Measurements from ENCODE around the gene POLR3A. TPM values are rescaled to one million over a fixed set of nuclear protein-coding genes. Genes with fewer than 3 reads are reported as not detected.

Gene POLR3A
- total RNA-seq, 1 donor from 2014 or later: 22.1 TPM

DNA sequence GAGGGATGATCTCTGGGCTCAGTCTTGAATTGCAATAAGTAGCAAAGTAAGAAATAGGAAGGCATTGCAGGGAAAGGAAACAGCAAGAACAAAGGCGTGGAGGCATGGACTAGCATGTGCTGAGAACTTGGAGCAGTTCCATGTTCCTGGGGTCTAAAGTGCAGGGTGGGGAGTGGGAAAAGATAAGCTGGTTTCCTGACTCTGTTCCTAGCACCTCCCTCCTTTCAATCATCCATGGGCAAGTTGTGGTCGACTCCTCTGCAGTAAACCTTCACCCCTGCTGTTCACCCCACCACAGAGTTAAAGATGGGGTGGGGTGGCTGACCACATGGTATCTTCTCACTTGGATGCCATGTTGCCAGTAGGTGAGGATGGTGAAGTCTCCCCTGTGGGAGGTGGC, 33.9 kb upstream of the POLR3A start:
- Histone ChIP-seq H3K36me3 (ENCODE audit: control insufficient read depth, insufficient read depth, low read length) (no peaks in the 10 kb centered on the region), H3K27me3 (ENCODE audit: control insufficient read depth, insufficient read depth, low read length) (peaks cover 2% of the 10 kb centered on the region), H3K4me3 (ENCODE audit: low read depth, low read length) (no peak overlapping the region)
- DNase-seq (ENCODE audit: low read depth): no peak
- TF ChIP-seq, protein P1, sequence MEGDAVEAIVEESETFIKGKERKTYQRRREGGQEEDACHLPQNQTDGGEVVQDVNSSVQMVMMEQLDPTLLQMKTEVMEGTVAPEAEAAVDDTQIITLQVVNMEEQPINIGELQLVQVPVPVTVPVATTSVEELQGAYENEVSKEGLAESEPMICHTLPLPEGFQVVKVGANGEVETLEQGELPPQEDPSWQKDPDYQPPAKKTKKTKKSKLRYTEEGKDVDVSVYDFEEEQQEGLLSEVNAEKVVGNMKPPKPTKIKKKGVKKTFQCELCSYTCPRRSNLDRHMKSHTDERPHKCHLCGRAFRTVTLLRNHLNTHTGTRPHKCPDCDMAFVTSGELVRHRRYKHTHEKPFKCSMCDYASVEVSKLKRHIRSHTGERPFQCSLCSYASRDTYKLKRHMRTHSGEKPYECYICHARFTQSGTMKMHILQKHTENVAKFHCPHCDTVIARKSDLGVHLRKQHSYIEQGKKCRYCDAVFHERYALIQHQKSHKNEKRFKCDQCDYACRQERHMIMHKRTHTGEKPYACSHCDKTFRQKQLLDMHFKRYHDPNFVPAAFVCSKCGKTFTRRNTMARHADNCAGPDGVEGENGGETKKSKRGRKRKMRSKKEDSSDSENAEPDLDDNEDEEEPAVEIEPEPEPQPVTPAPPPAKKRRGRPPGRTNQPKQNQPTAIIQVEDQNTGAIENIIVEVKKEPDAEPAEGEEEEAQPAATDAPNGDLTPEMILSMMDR (IDR thresholded peaks at IDR 0.05; ENCODE audit: insufficient read depth, low read length, poor library complexity, severe bottlenecking): no peak

DNA sequence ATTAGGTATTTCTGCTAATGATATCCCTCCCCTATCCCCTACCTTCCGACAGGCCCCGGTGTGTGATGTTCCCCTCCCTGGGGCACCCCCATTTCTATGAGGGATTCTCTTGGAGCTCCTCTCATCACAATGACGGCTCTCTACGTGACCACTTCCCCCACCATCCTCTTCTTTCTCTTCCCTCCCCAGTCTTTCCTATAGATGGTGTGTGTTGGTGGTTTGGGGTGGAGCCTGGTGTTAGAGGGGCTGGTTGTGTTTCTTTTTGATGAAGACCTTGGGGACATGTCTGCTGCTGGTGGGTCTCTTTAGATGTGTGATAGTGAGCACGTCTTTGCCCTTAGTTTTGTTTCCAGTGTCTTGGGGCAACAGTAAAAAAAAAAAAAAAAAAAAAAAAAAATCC, 33.0 kb upstream of the POLR3A start:
- H3K4me3 ChIP-seq (ENCODE audit: low read depth, low read length): no peak overlapping the region
- no peaks in the 10 kb centered on the region for H3K36me3 ChIP-seq (ENCODE audit: control insufficient read depth, insufficient read depth, low read length)
- DNase-seq (ENCODE audit: low read depth): no peak
- peaks cover 2% of the 10 kb centered on the region for H3K27me3 ChIP-seq (ENCODE audit: control insufficient read depth, insufficient read depth, low read length)
- TF ChIP-seq, protein P1 (IDR thresholded peaks at IDR 0.05; ENCODE audit: insufficient read depth, low read length, poor library complexity, severe bottlenecking): no peak

DNA sequence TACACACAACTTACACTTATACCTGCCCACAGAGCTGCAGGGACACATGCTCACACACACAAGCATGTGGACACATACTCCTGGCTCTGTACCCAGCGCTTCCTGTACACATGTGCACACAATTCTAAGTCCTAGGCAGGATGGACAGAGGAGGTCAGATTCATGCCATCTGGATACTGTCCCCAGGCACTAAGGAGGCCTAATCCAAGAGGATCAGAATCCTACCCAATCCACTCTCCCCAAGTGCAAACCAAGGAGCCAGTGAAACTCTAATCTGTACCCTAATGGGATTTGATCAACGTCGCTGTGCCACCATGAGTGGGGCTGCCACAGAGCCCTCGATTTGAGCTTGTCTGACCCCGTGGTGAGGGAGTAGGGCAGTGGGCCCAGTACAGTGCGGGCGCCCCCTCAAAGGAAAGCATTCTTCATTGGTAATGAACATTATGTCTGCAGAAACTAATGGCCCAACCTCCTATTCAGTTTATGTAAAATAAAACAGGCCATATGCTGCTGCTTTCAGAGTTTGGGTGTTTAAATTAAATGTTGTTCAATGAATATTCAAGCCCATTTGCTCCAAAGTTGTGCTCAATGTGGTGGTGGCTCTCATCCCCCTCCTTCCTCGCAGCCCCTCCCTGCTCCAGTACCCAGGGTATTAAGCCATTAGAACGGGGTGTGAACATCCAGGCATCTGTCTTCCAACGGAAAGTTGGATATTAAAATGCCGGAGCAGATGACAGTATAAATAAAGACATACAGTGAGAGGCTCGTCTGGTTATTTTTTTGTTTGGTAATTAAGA, 30.8 kb upstream of the POLR3A start:
- no peaks in the 10 kb centered on the region for H3K36me3 ChIP-seq (ENCODE audit: control insufficient read depth, insufficient read depth, low read length)
- DNase-seq (ENCODE audit: low read depth): no peak
- TF ChIP-seq, protein P1 (IDR thresholded peaks at IDR 0.05; ENCODE audit: insufficient read depth, low read length, poor library complexity, severe bottlenecking): no peak
- no peak overlapping the region for H3K4me3 ChIP-seq (ENCODE audit: low read depth, low read length)
- H3K27me3 ChIP-seq (ENCODE audit: control insufficient read depth, insufficient read depth, low read length): peaks cover 2% of the 10 kb centered on the region

DNA sequence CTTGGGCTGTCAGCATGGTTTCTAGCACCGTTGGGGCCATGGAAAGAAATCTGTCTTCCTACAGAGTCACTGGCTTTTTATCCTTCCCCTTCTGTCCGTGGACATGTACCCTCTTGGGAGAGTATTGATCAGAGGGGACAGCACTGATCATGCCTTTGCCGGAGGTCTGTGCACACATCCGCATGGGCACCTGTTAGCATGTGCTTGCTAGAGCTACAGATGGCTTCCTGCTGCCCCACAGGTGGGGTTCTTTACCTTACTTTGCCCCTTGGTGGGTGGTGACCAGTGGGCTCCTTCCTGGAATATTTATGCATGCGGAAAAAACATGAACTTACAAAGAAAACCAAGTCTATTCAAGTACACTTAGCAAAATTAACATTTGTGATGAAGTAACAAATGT, 29.2 kb upstream of the POLR3A start:
- TF ChIP-seq, protein P1 (IDR thresholded peaks at IDR 0.05; ENCODE audit: insufficient read depth, low read length, poor library complexity, severe bottlenecking): no peak
- no peak overlapping the region for H3K4me3 ChIP-seq (ENCODE audit: low read depth, low read length)

DNA sequence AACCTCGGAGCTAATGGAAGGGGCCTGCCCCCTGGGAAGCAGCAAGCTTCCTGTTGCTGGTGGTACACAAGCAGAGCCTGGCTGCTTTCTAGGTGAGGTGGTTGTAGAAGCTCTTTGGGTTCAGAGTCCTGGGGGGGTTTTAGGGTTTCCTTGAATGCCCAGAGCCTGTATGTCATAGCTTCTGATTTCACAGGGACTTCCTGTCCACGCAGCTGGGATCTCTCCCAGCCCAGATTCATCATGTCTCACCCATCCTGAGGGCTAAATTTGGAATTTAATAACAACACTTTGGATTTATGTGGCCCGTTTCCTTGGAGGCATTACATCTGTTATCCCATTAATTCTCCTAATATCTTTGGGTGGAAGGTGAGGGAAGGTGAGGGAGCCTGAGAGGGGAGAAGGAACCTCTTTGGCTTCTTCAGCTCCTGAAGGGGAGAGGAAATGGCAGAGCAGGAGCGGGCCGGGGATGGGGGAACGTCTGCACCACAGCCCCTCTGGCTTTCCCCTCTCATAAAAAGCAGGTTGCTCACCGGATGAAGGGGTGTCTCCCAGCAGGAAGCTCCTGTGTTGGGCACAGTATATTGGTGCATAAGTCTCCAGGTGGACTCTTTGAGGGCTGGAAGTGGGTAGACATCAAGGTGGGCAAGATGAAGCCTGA, 24.0 kb upstream of the POLR3A start:
- Histone ChIP-seq H3K36me3 (ENCODE audit: control insufficient read depth, insufficient read depth, low read length) (no peaks in the 10 kb centered on the region), H3K4me3 (ENCODE audit: low read depth, low read length) (no peak overlapping the region), H3K27me3 (ENCODE audit: control insufficient read depth, insufficient read depth, low read length) (no peaks in the 10 kb centered on the region)
- TF ChIP-seq, protein P1 (IDR thresholded peaks at IDR 0.05; ENCODE audit: insufficient read depth, low read length, poor library complexity, severe bottlenecking): no peak
- no peak for DNase-seq (ENCODE audit: low read depth)

More for the DNA sequence above, 29.2 kb upstream of the POLR3A start:
- DNase-seq (ENCODE audit: low read depth): no peak
- Histone ChIP-seq H3K36me3 (ENCODE audit: control insufficient read depth, insufficient read depth, low read length) (no peaks in the 10 kb centered on the region), H3K27me3 (ENCODE audit: control insufficient read depth, insufficient read depth, low read length) (peaks cover 2% of the 10 kb centered on the region)

All from kidney epithelial cell (primary cell).